Hepatocyte (in vitro differentiated cells): ENCODE data around the gene OR7D2.

Experiments
- EZH2 ChIP-seq: fragments of 200-600 bp; sonication (generic); IDR thresholded peaks from 2 replicates; pipeline ENCODE4 v1.6.1; 2016; ENCODE audit warnings: antibody characterized with exemption, mild to moderate bottlenecking, borderline replicate concordance
- TF ChIP-seq, protein P1 (sequence below): fragments of 200-600 bp; sonication (generic); IDR thresholded peaks from 2 replicates; pipeline ENCODE4 v1.5.1; 2016; ENCODE audit warnings: antibody characterized with exemption, mild to moderate bottlenecking; ENCODE audit not compliant: poor library complexity

DNA sequence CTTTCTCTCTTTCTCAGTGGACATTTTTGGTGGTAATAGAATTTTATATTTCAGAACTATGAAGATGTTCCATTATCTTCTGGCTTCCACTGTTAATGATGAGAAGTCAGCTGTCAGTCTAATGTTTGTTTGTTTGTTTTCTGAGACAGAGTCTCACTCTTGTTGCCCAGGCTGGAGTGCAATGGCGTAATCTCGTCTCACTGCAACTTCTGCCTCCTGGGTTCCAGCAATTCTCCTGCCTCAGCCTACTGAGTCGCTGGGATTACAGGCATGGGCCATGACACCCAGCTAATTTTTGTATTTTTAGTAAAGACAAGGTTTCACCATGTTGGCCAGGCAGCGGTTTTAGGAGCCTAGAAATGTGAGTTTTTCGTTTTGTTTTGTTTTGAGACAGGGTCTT, 33.9 kb upstream of the OR7D2 start:
- TF ChIP-seq, protein P1, sequence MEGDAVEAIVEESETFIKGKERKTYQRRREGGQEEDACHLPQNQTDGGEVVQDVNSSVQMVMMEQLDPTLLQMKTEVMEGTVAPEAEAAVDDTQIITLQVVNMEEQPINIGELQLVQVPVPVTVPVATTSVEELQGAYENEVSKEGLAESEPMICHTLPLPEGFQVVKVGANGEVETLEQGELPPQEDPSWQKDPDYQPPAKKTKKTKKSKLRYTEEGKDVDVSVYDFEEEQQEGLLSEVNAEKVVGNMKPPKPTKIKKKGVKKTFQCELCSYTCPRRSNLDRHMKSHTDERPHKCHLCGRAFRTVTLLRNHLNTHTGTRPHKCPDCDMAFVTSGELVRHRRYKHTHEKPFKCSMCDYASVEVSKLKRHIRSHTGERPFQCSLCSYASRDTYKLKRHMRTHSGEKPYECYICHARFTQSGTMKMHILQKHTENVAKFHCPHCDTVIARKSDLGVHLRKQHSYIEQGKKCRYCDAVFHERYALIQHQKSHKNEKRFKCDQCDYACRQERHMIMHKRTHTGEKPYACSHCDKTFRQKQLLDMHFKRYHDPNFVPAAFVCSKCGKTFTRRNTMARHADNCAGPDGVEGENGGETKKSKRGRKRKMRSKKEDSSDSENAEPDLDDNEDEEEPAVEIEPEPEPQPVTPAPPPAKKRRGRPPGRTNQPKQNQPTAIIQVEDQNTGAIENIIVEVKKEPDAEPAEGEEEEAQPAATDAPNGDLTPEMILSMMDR = no peak
- no peak for TF ChIP-seq EZH2
